MM.1S (cell line): ENCODE data around the gene PNPLA5.

Source experiments
- CTCF ChIP-seq: fragments of 300-600 bp; sonication (generic); IDR thresholded peaks from 2 replicates; pipeline ENCODE4 v1.5.1; 2016; ENCODE audit warnings: antibody characterized with exemption, low read length, mixed read lengths
- EZH2phosphoT487 ChIP-seq: fragments of 300-600 bp; sonication (generic); IDR thresholded peaks from 2 replicates; pipeline ENCODE4 v1.6.1; 2018; ENCODE audit warnings: antibody characterized with exemption, low read length

- TF ChIP-seq CTCF (no peak), EZH2phosphoT487 (no peak)
Measured at GRCh38 chr22:43911351-43911750, 19.5 kb upstream of the PNPLA5 start.
